K562 (cell line): ENCODE measurements around the gene ATF6B. TPM values are rescaled to one million over a fixed set of nuclear protein-coding genes. Genes with fewer than 3 reads are reported as not detected.

Source experiments
- ARID2 ChIP-seq: fragments of 450-650 bp; IDR thresholded peaks from 2 replicates; pipeline ENCODE4 v1.6.1; 2017; ENCODE audit warnings: antibody characterized with exemption, mild to moderate bottlenecking
- BCOR ChIP-seq: fragments of 450-650 bp; IDR thresholded peaks from 2 replicates; pipeline ENCODE4 v1.6.1; 2016
- ETV1 ChIP-seq: fragments of 450-650 bp; conservative IDR thresholded peaks from 2 replicates; pipeline ENCODE4 v1.6.1; 2016; ENCODE audit warnings: missing genetic modification characterization, control low read depth, low read depth, missing compliant biosample characterization
- HDAC8 ChIP-seq: fragments of 450-650 bp; IDR thresholded peaks from 2 replicates; pipeline ENCODE4 v1.6.1; 2016; ENCODE audit warnings: mild to moderate bottlenecking, missing genetic modification characterization, moderate library complexity, missing compliant biosample characterization
- HMGN3 ChIP-seq: IDR thresholded peaks from 2 replicates; pipeline ENCODE4 v1.6.1; 2011; ENCODE audit warnings: borderline replicate concordance, low read depth, mild to moderate bottlenecking, mixed read lengths, low read length; ENCODE audit not compliant: insufficient read length; ENCODE audit errors: extremely low read depth
- NFIC ChIP-seq: fragments of 450-650 bp; IDR thresholded peaks from 2 replicates; pipeline ENCODE4 v1.6.1; 2017; ENCODE audit warnings: mild to moderate bottlenecking, inconsistent platforms
- POLR2A ChIP-seq: fragments of 450-650 bp; conservative IDR thresholded peaks from 2 replicates; pipeline ENCODE4 v1.6.1; 2016
- POLR2B ChIP-seq: fragments of 450-650 bp; IDR thresholded peaks from 2 replicates; pipeline ENCODE4 v1.6.1; 2018; ENCODE audit warnings: low read depth; ENCODE audit not compliant: partially characterized antibody
- SLC30A9 ChIP-seq: fragments of 250-450 bp; sonication (Bioruptor Pico); IDR thresholded peaks from 2 replicates; pipeline ENCODE4 v1.8.0; 2022; ENCODE audit warnings: mild to moderate bottlenecking, moderate library complexity
- ZNF253 ChIP-seq: fragments of 250-450 bp; sonication (Bioruptor Pico); conservative IDR thresholded peaks from 2 replicates; pipeline ENCODE4 v1.6.1; 2021; ENCODE audit warnings: mild to moderate bottlenecking
- polyA plus RNA-seq, 8 experiments: library from polyadenylated mRNA; depleted of rRNA in 4 of 8; stranded (reverse) in 5 of 8; unstranded in 3 of 8; fragments of >200 nt; fragmentation: Nextera tagmentation in 2 of 8; fragmentation: Illumina TruSeq in 1 of 8; extraction: Ambion mirVana in 2 of 8; extraction: Trizol in 1 of 8; gene quantifications; 2 replicates each; pipeline versions ENCODE4 v1.2.1 to v1.2.3, GENCODE V29; 2011 to 2014; ENCODE audit warnings: inconsistent platforms in 1 of 8, missing spikeins in 1 of 8
- total RNA-seq, 7 experiments: library from RNA; depleted of rRNA in 6 of 7; stranded (reverse); fragments of >200 nt in 6 of 7; fragmentation: Illumina TruSeq in 2 of 7; extraction: Trizol in 2 of 7; gene quantifications; 2 replicates each; pipeline versions ENCODE4 v1.2.1 to v1.2.3, GENCODE V29; 2011 to 2021; ENCODE audit warnings: low replicate concordance in 1 of 7
- TF ChIP-seq, protein P1 (sequence below): fragments of 450-650 bp; IDR thresholded peaks from 2 replicates; pipeline ENCODE4 v1.6.1; 2017; ENCODE audit warnings: antibody characterized with exemption

The ATF6B gene
- total and polyA plus RNA-seq, 9 of the 15 experiments (the other 6 are each of a cell fraction or from before 2014, with no cell fraction given): 20.7 to 131 (median 31.7) TPM

DNA sequence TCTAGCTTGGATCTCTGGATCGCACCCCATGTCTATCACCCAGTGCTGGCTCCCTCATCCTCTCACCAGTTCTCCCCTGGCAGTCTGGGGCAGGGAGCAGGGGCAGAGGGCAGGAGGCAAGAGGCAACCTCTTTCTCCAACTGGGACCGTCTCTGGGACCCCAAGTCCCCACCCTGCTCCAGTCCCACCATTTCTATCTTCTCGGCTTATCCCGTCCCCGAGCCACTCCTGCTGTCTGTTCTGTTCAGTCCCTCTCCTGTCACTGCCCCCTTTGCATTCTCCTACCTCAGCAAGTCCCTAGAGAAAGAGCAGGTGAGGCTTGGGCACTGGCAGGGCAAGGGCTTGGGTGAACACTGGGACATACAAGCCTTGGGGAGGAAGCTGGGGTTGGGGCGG is 18.3 kb downstream of the ATF6B start (continued):
- TF ChIP-seq, protein P1, sequence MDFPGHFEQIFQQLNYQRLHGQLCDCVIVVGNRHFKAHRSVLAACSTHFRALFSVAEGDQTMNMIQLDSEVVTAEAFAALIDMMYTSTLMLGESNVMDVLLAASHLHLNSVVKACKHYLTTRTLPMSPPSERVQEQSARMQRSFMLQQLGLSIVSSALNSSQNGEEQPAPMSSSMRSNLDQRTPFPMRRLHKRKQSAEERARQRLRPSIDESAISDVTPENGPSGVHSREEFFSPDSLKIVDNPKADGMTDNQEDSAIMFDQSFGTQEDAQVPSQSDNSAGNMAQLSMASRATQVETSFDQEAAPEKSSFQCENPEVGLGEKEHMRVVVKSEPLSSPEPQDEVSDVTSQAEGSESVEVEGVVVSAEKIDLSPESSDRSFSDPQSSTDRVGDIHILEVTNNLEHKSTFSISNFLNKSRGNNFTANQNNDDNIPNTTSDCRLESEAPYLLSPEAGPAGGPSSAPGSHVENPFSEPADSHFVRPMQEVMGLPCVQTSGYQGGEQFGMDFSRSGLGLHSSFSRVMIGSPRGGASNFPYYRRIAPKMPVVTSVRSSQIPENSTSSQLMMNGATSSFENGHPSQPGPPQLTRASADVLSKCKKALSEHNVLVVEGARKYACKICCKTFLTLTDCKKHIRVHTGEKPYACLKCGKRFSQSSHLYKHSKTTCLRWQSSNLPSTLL: no peak
- 0 out of 2 replicates have a peak, but pooled peaks have one; percentile 20 for TF ChIP-seq POLR2A
- no peak for TF ChIP-seq NFIC
- TF ChIP-seq ZNF253: no peak
- TF ChIP-seq HDAC8: no peak
- TF ChIP-seq POLR2B: peak; percentile 7
- no peak for TF ChIP-seq ETV1
- no peak for TF ChIP-seq HMGN3
- no peak for TF ChIP-seq BCOR
- no peak for TF ChIP-seq ARID2
- TF ChIP-seq SLC30A9 (CRISPR knock-in tag): no peak
